GM12878 (cell line): Measurements from ENCODE around the gene KAZN. TPM values are rescaled to one million over a fixed set of nuclear protein-coding genes. Genes with fewer than 3 reads are reported as not detected.

Experiments used
- ATAC-seq: fragments of 200-7000 bp; cut with Tn5 transposase; 3 replicates; pipeline ENCODE4 v1.9.1; 2020; ENCODE audit warnings: mild to moderate bottlenecking, moderate library complexity
- BruUV-seq: library from RNA; stranded (reverse); fragments of 400-500 nt; replicated peaks from 2 replicates; lab custom pipeline; 2021; lab: Mats Ljungman, UMichigan
- CTCF ChIA-PET: fragments of 300-600 bp; sonication (Branson Sonifier 250); formaldehyde crosslinking; extraction: SDS; loops from one replicate; lab custom pipeline; 2021; ENCODE audit warnings: inconsistent platforms; lab: Yijun Ruan, JAX
- POLR2A ChIA-PET: fragments of 350-600 bp; formaldehyde crosslinking; extraction: SDS; loops from one replicate; lab custom pipeline; 2021; ENCODE audit warnings: inconsistent platforms; lab: Charles Lee
- RAD21 ChIA-PET: fragments of 300-600 bp; sonication (Branson Sonifier 250); formaldehyde crosslinking; loops from one replicate; lab custom pipeline; 2023; ENCODE audit warnings: antibody characterized with exemption; ENCODE audit not compliant: unreplicated experiment; lab: Charles Lee
- SMC1A ChIA-PET: fragments of 300-600 bp; sonication (Branson Sonifier 250); formaldehyde crosslinking; loops from one replicate; lab custom pipeline; 2023; ENCODE audit not compliant: unreplicated experiment, uncharacterized antibody; lab: Charles Lee
- DNase-seq: peaks from one replicate; pipeline ENCODE4 v3.0.0-alpha.2; 2011; ENCODE audit warnings: low read depth, low spot score
- FAIRE-seq: peaks from 3 replicates; lab custom pipeline; 2011; peaks lifted over from hg19 to GRCh38; lab: Jason Lieb, UNC
- H2AFZ ChIP-seq: 2 replicates; pipeline ENCODE4 v1.6.0; 2011; ENCODE audit warnings: low read depth, low read length, control low read depth; ENCODE audit not compliant: control insufficient read depth
- H3K27ac ChIP-seq: 2 replicates; pipeline ENCODE4 v1.5.1; 2011; ENCODE audit warnings: control low read depth; ENCODE audit not compliant: control insufficient read depth, insufficient read depth
- H3K27me3 ChIP-seq, 2 experiments: replicated peaks in 1 of 2; 2 replicates each; pipeline versions ENCODE4 v1.6.0 to v1.6.1; 2011; ENCODE audit warnings: low read length in 1 of 2; ENCODE audit not compliant: control insufficient read depth in 2 of 2, insufficient read depth in 2 of 2
- H3K36me3 ChIP-seq, 2 experiments: 2 replicates each; pipeline ENCODE4 v1.5.1; 2011; ENCODE audit warnings: low read length in 1 of 2; ENCODE audit not compliant: control insufficient read depth in 2 of 2, insufficient read depth in 2 of 2
- H3K4me1 ChIP-seq: 2 replicates; pipeline ENCODE4 v1.6.1; 2011; ENCODE audit warnings: mild to moderate bottlenecking, low read length, moderate library complexity, mixed read lengths; ENCODE audit not compliant: control insufficient read depth, insufficient read depth
- H3K4me2 ChIP-seq: 2 replicates; pipeline ENCODE4 v1.6.0; 2011; ENCODE audit warnings: control low read depth; ENCODE audit not compliant: control insufficient read depth, insufficient read depth
- H3K4me3 ChIP-seq: fragments of 200-600 bp; sonication (generic); 2 replicates; pipeline ENCODE4 v1.5.1; 2016
- H3K79me2 ChIP-seq: 2 replicates; pipeline ENCODE4 v1.6.0; 2011; ENCODE audit warnings: low read length; ENCODE audit not compliant: control insufficient read depth, insufficient read depth
- H3K9ac ChIP-seq: 2 replicates; pipeline ENCODE4 v1.8.0; 2011; ENCODE audit warnings: low read length, control low read depth, mixed read lengths; ENCODE audit not compliant: control insufficient read depth, insufficient read depth
- H3K9me3 ChIP-seq: replicated peaks from 3 replicates; pipeline ENCODE4 v1.5.1; 2011; ENCODE audit warnings: mild to moderate bottlenecking, low read length; ENCODE audit not compliant: control insufficient read depth, insufficient read depth
- H4K20me1 ChIP-seq: 2 replicates; pipeline ENCODE4 v1.6.0; 2011; ENCODE audit not compliant: control insufficient read depth, insufficient read depth
- DPF2 ChIP-seq: fragments of 450-650 bp; IDR thresholded peaks from 2 replicates; pipeline ENCODE4 v1.6.1; 2017; ENCODE audit warnings: mild to moderate bottlenecking
- EGR1 ChIP-seq, 2 experiments: IDR thresholded peaks; 1 replicate in 1 of 2; 2 replicates in 1 of 2; pipeline ENCODE4 v1.6.1; 2011 to 2012; ENCODE audit warnings: low read depth in 2 of 2, low read length in 2 of 2, borderline replicate concordance in 1 of 2, mild to moderate bottlenecking in 1 of 2, moderate library complexity in 1 of 2
- ELK1 ChIP-seq: IDR thresholded peaks from 2 replicates; pipeline ENCODE4 v1.6.1; 2012; ENCODE audit warnings: low read depth, low read length, improper control_type of control experiment
- HCFC1 ChIP-seq: fragments of 150-350 bp; IDR thresholded peaks from 2 replicates; pipeline ENCODE4 v1.6.1; 2014; ENCODE audit warnings: low read length
- NBN ChIP-seq: fragments of 450-650 bp; IDR thresholded peaks from 2 replicates; pipeline ENCODE4 v1.6.1; 2016
- PAX5 ChIP-seq: IDR thresholded peaks from 2 replicates; pipeline ENCODE4 v1.6.1; 2011; ENCODE audit warnings: low read depth, low read length, borderline replicate concordance
- RELA ChIP-seq: fragments of 450-650 bp; IDR thresholded peaks from 2 replicates; pipeline ENCODE4 v1.8.0; 2014; ENCODE audit warnings: borderline replicate concordance; ENCODE audit not compliant: partially characterized antibody
- RFX5 ChIP-seq: IDR thresholded peaks from 2 replicates; pipeline ENCODE4 v1.6.1; 2011; ENCODE audit warnings: low read depth, low read length, improper control_type of control experiment
- SKIL ChIP-seq: fragments of 450-650 bp; IDR thresholded peaks from 2 replicates; pipeline ENCODE4 v1.6.1; 2017; ENCODE audit warnings: mild to moderate bottlenecking, low read depth, inconsistent platforms; ENCODE audit not compliant: poor library complexity, severe bottlenecking
- SREBF1 ChIP-seq: IDR thresholded peaks from 2 replicates; pipeline ENCODE4 v1.6.1; 2012; ENCODE audit warnings: mild to moderate bottlenecking, low read length
- TARDBP ChIP-seq: IDR thresholded peaks from 2 replicates; pipeline ENCODE4 v1.6.1; 2016; ENCODE audit warnings: borderline replicate concordance
- WRNIP1 ChIP-seq: IDR thresholded peaks from 2 replicates; pipeline ENCODE4 v1.6.1; 2011; ENCODE audit warnings: low read depth, low read length, improper control_type of control experiment, borderline replicate concordance
- ZNF384 ChIP-seq: IDR thresholded peaks from 2 replicates; pipeline ENCODE4 v1.6.1; 2012; ENCODE audit warnings: low read depth, mild to moderate bottlenecking, low read length, improper control_type of control experiment, borderline replicate concordance
- WGBS: methylation state at CpG from one replicate; pipeline ENCODE4 v1.1.6; 2016; ENCODE audit warnings: low lambda C conversion rate; ENCODE audit not compliant: insufficient replicate concordance, insufficient coverage; ENCODE audit errors: missing lambda C conversion rate; 5-methylcytosine and 5-hydroxymethylcytosine counted together
- in situ Hi-C: fragments of 300-500 bp; cut with MboI; formaldehyde crosslinking; loops from 9 replicates; pipeline ENCODE4 v1.14.3; 2018; ENCODE audit warnings: mixed read lengths
- intact Hi-C: fragments of 100-400 bp; cut with micrococcal nuclease; formaldehyde crosslinking; loops from one replicate; pipeline ENCODE4 v1.14.2; 2022; ENCODE audit not compliant: unreplicated experiment
- polyA plus RNA-seq, 11 experiments: library from polyadenylated mRNA; depleted of rRNA in 4 of 11; unstranded in 6 of 11; stranded (reverse) in 5 of 11; fragments of >200 nt; fragmentation: Nextera tagmentation in 4 of 11; fragmentation: Illumina TruSeq in 1 of 11; extraction: Ambion mirVana in 4 of 11; extraction: Trizol in 1 of 11; gene quantifications; 1 replicate in 1 of 11; 2 replicates in 10 of 11; pipeline versions ENCODE4 v1.2.1 to v1.2.3, GENCODE V29; 2011 to 2016; ENCODE audit warnings: inconsistent platforms in 2 of 11, missing spikeins in 2 of 11, low read depth in 1 of 11
- total RNA-seq, 4 experiments: library from RNA; depleted of rRNA in 3 of 4; stranded (reverse); fragments of >200 nt in 3 of 4; fragmentation: Illumina TruSeq in 1 of 4; extraction: Trizol in 1 of 4; gene quantifications; 2 replicates each; pipeline versions ENCODE4 v1.2.1 to v1.2.3, GENCODE V29; 2013 to 2021

The KAZN gene
- total and polyA plus RNA-seq, 10 of the 15 experiments (the other 5 are each of a cell fraction or from before 2014, with no cell fraction given), result 0.72 to 4.0 (median 1.2) TPM

- SMC1A ChIA-PET, result no interaction called here
- FAIRE-seq, result no peak
These were observed 390.2 kb downstream of the KAZN start for GRCh38 chr1:14988636-14989035.

More at GRCh38 chr1:14988636-14989035, 390.2 kb downstream of the KAZN start:
- no TSS peak for BruUV-seq
- no peak overlapping the region for H3K27ac ChIP-seq
- WGBS, result 25% methylated on average over 8 of the region's 8 CpGs
- no peaks in the 10 kb centered on the region for H3K9me3 ChIP-seq
- DNase-seq (no peak), ATAC-seq (no peak)
- no peaks in the 10 kb centered on the region for H3K36me3 ChIP-seq
- no peak overlapping the region for H3K9ac ChIP-seq
- TF ChIP-seq DPF2 (no peak), RFX5 (no peak), WRNIP1 (no peak), SREBF1 (no peak), EGR1 (IDR thresholded peaks at IDR 0.05; ENCODE audit: borderline replicate concordance in 1 of 2, low read depth in 2 of 2, low read length in 2 of 2) (no peak), ZNF384 (no peak), RELA (no peak), ELK1 (no peak), SKIL (no peak), PAX5 (no peak), NBN (no peak), TARDBP (no peak), HCFC1 (no peak)
- H4K20me1 ChIP-seq, result no peaks in the 10 kb centered on the region
- H2AFZ ChIP-seq, result no peak overlapping the region
- intact Hi-C loops, result no loop called here
- ChIA-PET POLR2A (no interaction called here), RAD21 (no interaction called here), CTCF (no interaction called here)
- in situ Hi-C loops, result no loop called here
- H3K4me3 ChIP-seq, result no peak overlapping the region
- H3K27me3 ChIP-seq, result no peaks in the 10 kb centered on the region
- H3K4me2 ChIP-seq, result no peak overlapping the region
- H3K4me1 ChIP-seq, result no peaks in the 10 kb centered on the region
- H3K79me2 ChIP-seq, result no peaks in the 10 kb centered on the region
